Stimulated activated naive CD4-positive, alpha-beta T cell (primary cell): ENCODE measurements around the gene ROR2.
"Not testable (repeated sequence)": the region's sequence is repeated elsewhere in the genome, so short reads cannot be mapped to it uniquely, and the experiment has no call there.

Experiments used
- DNase-seq, 6 experiments: peaks; one replicate each; lab custom pipeline; 2025; lab: John Stamatoyannopoulos, UW

Gene ROR2

GRCh38 chr9:91817106-91817492 lies 132.9 kb downstream of the ROR2 start:
- no peak for DNase-seq

GRCh38 chr9:91816356-91816755 lies 133.7 kb downstream of the ROR2 start:
- no peak for DNase-seq

- no peak for DNase-seq
Observed at GRCh38 chr9:91815896-91816295, 134.1 kb downstream of the ROR2 start.

GRCh38 chr9:91814753-91815152 lies 135.3 kb downstream of the ROR2 start:
- no peak for DNase-seq

- DNase-seq, result no peak
Observed at GRCh38 chr9:91814201-91814600, 135.8 kb downstream of the ROR2 start.

- DNase-seq, result no peak
Observed at GRCh38 chr9:91813176-91813795, 136.7 kb downstream of the ROR2 start.

- DNase-seq, result no peak
Observed at GRCh38 chr9:91812191-91812590, 137.8 kb downstream of the ROR2 start.

GRCh38 chr9:91811024-91811909 lies 138.8 kb downstream of the ROR2 start:
- DNase-seq, result no peak

- no peak for DNase-seq
Observed at GRCh38 chr9:91810286-91810905, 139.6 kb downstream of the ROR2 start.

GRCh38 chr9:91809581-91810285 lies 140.3 kb downstream of the ROR2 start:
- DNase-seq, result no peak

GRCh38 chr9:91807643-91808246 lies 142.3 kb downstream of the ROR2 start:
- no peak for DNase-seq

GRCh38 chr9:91805031-91805430 lies 145.0 kb downstream of the ROR2 start:
- DNase-seq, result no peak

GRCh38 chr9:91803970-91804752 lies 145.9 kb downstream of the ROR2 start:
- no peak for DNase-seq

GRCh38 chr9:91803151-91803940 lies 146.7 kb downstream of the ROR2 start:
- DNase-seq, result no peak

GRCh38 chr9:91802391-91802790 lies 147.6 kb downstream of the ROR2 start:
- DNase-seq, result no peak

GRCh38 chr9:91800473-91801030 lies 149.5 kb downstream of the ROR2 start:
- DNase-seq, result no peak

GRCh38 chr9:91799113-91799744 lies 150.8 kb downstream of the ROR2 start:
- DNase-seq, result no peak

GRCh38 chr9:91798273-91799112 lies 151.5 kb downstream of the ROR2 start:
- DNase-seq, result not testable (repeated sequence)

GRCh38 chr9:91797517-91797916 lies 152.5 kb downstream of the ROR2 start:
- not testable (repeated sequence) for DNase-seq
